GM23338 (cell line): ENCODE measurements around the gene BEND5. TPM values are rescaled to one million over a fixed set of nuclear protein-coding genes. Genes with fewer than 3 reads are reported as not detected.
A peak's percentile ranks its signal among the peaks of the same experiment; 100 is the strongest.

Experiments used
- ATAC-seq: fragments of 200-7000 bp; cut with Tn5 transposase; 3 replicates; pipeline ENCODE4 v1.9.1; 2020
- DNase-seq: peaks from one replicate; pipeline ENCODE4 v3.0.0-alpha.2; 2015; ENCODE audit warnings: low spot score
- H2AFZ ChIP-seq: fragments of 200-600 bp; sonication (generic); 2 replicates; pipeline ENCODE4 v1.8.0; 2016; ENCODE audit warnings: antibody characterized with exemption, mild to moderate bottlenecking, moderate library complexity
- H3F3A ChIP-seq: fragments of 200-600 bp; sonication (generic); replicated peaks from 2 replicates; pipeline ENCODE4 v1.8.0; 2017; ENCODE audit warnings: antibody characterized with exemption, mixed run types, low read depth
- H3K27ac ChIP-seq: fragments of 200-600 bp; sonication (generic); 2 replicates; pipeline ENCODE4 v1.6.1; 2016; ENCODE audit warnings: low read depth
- H3K27me3 ChIP-seq: fragments of 200-600 bp; sonication (generic); 2 replicates; pipeline ENCODE4 v1.8.0; 2016; ENCODE audit warnings: mild to moderate bottlenecking, mixed run types, moderate library complexity; ENCODE audit not compliant: insufficient read depth
- H3K36me3 ChIP-seq: fragments of 200-600 bp; sonication (generic); 2 replicates; pipeline ENCODE4 v1.8.0; 2016; ENCODE audit warnings: mild to moderate bottlenecking; ENCODE audit not compliant: insufficient read depth
- H3K4me1 ChIP-seq: fragments of 200-600 bp; sonication (generic); 2 replicates; pipeline ENCODE4 v1.8.0; 2016; ENCODE audit warnings: mild to moderate bottlenecking, moderate library complexity; ENCODE audit not compliant: insufficient read depth
- H3K4me2 ChIP-seq: fragments of 200-600 bp; sonication (generic); 2 replicates; pipeline ENCODE4 v1.7.1; 2017; ENCODE audit warnings: mixed run types
- H3K4me3 ChIP-seq: fragments of 200-600 bp; sonication (generic); 2 replicates; pipeline ENCODE4 v1.6.1; 2016; ENCODE audit warnings: mixed run types
- H3K79me2 ChIP-seq: fragments of 200-600 bp; sonication (generic); replicated peaks from 2 replicates; pipeline ENCODE4 v1.8.0; 2017; ENCODE audit warnings: mild to moderate bottlenecking; ENCODE audit not compliant: insufficient read depth
- H3K9me2 ChIP-seq: fragments of 200-600 bp; sonication (generic); 2 replicates; pipeline ENCODE4 v1.8.0; 2017; ENCODE audit not compliant: insufficient read depth
- H4K20me1 ChIP-seq: fragments of 200-600 bp; sonication (generic); replicated peaks from 2 replicates; pipeline ENCODE4 v1.8.0; 2017; ENCODE audit warnings: mild to moderate bottlenecking; ENCODE audit not compliant: insufficient read depth
- H3K27ac Mint-ChIP-seq: 2 replicates; pipeline ENCODE4 v1.8.0; 2020; ENCODE audit warnings: inconsistent platforms, mild to moderate bottlenecking, moderate library complexity, mixed read lengths
- H3K27me3 Mint-ChIP-seq: 3 replicates; pipeline ENCODE4 v1.8.0; 2022; ENCODE audit warnings: low read depth, mild to moderate bottlenecking, moderate library complexity, mixed read lengths, inconsistent platforms; ENCODE audit not compliant: insufficient read depth, poor library complexity
- H3K36me3 Mint-ChIP-seq: 3 replicates; pipeline ENCODE4 v1.8.0; 2021; ENCODE audit warnings: low read depth, mild to moderate bottlenecking, inconsistent platforms, moderate library complexity, mixed read lengths
- H3K4me1 Mint-ChIP-seq: 3 replicates; pipeline ENCODE4 v1.8.0; 2020; ENCODE audit warnings: mild to moderate bottlenecking, inconsistent platforms, mixed read lengths
- H3K4me3 Mint-ChIP-seq: 3 replicates; pipeline ENCODE4 v1.8.0; 2021; ENCODE audit warnings: moderate library complexity, mild to moderate bottlenecking, inconsistent platforms, mixed read lengths
- H3K9me3 Mint-ChIP-seq: 3 replicates; pipeline ENCODE4 v1.8.0; 2020; ENCODE audit warnings: moderate library complexity, mild to moderate bottlenecking, inconsistent platforms, mixed read lengths
- polyA plus RNA-seq: library from polyadenylated mRNA; unstranded; fragments of >200 nt; fragmentation: Nextera tagmentation; extraction: Ambion mirVana; gene quantifications from 2 replicates; pipeline ENCODE4 v1.2.1, GENCODE V29; 2016
- total RNA-seq: library from RNA; depleted of rRNA; stranded (reverse); fragments of >200 nt; shearing (Covaris generic); gene quantifications from 2 replicates; pipeline ENCODE4 v1.2.3, GENCODE V29; 2014
- TF ChIP-seq, protein P1 (sequence below): IDR thresholded peaks from one replicate; pipeline ENCODE4 v1.6.1; 2018; ENCODE audit warnings: antibody characterized with exemption; ENCODE audit not compliant: unreplicated experiment
- TF ChIP-seq, protein P2 (sequence below), 2 experiments: fragments of 200-600 bp in 1 of 2; sonication (generic) in 1 of 2; conservative IDR thresholded peaks; 2 replicates each; pipeline versions ENCODE4 v1.5.1 to v1.6.1; 2016 to 2017; ENCODE audit warnings: antibody characterized with exemption in 2 of 2, low read depth in 2 of 2, mild to moderate bottlenecking in 2 of 2, moderate library complexity in 1 of 2

Gene BEND5
- total and polyA plus RNA-seq, 2 experiments from 2014 or later, result 6.8 to 12.3 TPM

DNA sequence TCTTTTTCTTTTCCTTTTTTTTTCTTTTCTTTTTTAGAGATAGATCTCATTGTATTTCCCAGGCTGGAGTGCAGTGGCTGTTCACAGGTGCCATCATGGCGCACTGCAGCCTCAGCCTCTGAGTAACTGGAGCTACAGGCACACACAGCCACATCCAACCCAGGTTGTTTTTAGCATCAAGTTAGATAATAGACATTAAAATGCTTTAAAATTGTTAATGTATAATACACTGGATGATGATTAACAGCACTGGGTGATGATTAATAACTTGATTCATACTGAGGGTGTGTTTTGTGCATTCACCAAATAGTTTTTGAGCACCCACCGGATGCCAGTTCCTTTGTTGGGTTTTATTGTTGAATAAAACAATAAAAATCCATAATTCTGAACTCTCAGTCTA, 75.2 kb downstream of the BEND5 start (continued):
- TF ChIP-seq, protein P1, sequence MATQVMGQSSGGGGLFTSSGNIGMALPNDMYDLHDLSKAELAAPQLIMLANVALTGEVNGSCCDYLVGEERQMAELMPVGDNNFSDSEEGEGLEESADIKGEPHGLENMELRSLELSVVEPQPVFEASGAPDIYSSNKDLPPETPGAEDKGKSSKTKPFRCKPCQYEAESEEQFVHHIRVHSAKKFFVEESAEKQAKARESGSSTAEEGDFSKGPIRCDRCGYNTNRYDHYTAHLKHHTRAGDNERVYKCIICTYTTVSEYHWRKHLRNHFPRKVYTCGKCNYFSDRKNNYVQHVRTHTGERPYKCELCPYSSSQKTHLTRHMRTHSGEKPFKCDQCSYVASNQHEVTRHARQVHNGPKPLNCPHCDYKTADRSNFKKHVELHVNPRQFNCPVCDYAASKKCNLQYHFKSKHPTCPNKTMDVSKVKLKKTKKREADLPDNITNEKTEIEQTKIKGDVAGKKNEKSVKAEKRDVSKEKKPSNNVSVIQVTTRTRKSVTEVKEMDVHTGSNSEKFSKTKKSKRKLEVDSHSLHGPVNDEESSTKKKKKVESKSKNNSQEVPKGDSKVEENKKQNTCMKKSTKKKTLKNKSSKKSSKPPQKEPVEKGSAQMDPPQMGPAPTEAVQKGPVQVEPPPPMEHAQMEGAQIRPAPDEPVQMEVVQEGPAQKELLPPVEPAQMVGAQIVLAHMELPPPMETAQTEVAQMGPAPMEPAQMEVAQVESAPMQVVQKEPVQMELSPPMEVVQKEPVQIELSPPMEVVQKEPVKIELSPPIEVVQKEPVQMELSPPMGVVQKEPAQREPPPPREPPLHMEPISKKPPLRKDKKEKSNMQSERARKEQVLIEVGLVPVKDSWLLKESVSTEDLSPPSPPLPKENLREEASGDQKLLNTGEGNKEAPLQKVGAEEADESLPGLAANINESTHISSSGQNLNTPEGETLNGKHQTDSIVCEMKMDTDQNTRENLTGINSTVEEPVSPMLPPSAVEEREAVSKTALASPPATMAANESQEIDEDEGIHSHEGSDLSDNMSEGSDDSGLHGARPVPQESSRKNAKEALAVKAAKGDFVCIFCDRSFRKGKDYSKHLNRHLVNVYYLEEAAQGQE, result no peak

DNA sequence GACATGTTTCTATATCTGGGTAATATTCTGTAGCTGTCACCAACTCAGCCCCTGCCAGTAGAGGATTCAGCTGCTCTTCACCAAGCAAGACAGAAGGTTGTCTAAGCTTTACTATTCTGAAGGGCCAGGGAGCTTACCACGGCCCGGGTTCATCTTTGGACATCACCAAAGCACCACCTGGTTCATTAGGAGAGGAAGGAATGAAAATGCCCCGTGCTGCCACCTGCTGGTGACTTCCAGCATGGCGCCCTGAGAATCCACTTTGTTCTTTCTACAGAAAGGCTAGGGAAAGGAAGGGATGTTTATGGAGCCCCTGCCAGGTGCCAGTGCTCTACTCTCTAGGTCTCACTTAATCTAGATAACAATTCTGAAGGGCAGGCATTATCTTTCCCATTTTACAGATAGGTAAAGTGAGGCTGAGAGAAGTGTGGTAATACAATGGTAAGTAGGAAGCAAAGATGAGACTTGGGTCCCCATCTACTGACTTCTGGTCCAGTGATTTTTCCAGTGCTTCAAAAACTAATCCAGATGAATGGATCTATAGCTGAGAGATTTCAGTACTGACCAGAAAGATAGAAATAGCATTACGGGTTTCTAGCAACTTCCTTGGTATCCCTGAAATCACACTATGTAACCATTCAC, 79.5 kb downstream of the BEND5 start:
- Histone ChIP-seq H3K9me2 (no peaks in the 10 kb centered on the region), H3K79me2 (no peaks in the 10 kb centered on the region), H3K27me3 (no peaks in the 10 kb centered on the region), H2AFZ (no peak overlapping the region), H3K36me3 (no peaks in the 10 kb centered on the region), H3K4me1 (no peaks in the 10 kb centered on the region), H3K27ac (no peak overlapping the region), H4K20me1 (no peaks in the 10 kb centered on the region), H3F3A (no peaks in the 10 kb centered on the region), H3K4me3 (no peak overlapping the region), H3K4me2 (no peak overlapping the region)
- peaks cover 3% of the 10 kb centered on the region for H3K27me3 Mint-ChIP-seq
- H3K4me1 Mint-ChIP-seq, result peaks cover 2% of the 10 kb centered on the region; the same call in 1 of the 3 replicates
- no peak overlapping the region for H3K4me3 Mint-ChIP-seq
- H3K36me3 Mint-ChIP-seq, result no peaks in the 10 kb centered on the region
- no peaks in the 10 kb centered on the region; the same call in 2 of the 3 replicates for H3K9me3 Mint-ChIP-seq
- DNase-seq (peak; percentile 80), ATAC-seq (peak; percentile 87)
- no peak overlapping the region for H3K27ac Mint-ChIP-seq
- TF ChIP-seq, protein P1, result no peak
- TF ChIP-seq, protein P2, sequence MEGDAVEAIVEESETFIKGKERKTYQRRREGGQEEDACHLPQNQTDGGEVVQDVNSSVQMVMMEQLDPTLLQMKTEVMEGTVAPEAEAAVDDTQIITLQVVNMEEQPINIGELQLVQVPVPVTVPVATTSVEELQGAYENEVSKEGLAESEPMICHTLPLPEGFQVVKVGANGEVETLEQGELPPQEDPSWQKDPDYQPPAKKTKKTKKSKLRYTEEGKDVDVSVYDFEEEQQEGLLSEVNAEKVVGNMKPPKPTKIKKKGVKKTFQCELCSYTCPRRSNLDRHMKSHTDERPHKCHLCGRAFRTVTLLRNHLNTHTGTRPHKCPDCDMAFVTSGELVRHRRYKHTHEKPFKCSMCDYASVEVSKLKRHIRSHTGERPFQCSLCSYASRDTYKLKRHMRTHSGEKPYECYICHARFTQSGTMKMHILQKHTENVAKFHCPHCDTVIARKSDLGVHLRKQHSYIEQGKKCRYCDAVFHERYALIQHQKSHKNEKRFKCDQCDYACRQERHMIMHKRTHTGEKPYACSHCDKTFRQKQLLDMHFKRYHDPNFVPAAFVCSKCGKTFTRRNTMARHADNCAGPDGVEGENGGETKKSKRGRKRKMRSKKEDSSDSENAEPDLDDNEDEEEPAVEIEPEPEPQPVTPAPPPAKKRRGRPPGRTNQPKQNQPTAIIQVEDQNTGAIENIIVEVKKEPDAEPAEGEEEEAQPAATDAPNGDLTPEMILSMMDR (conservative IDR thresholded peaks at IDR 0.05; ENCODE audit: low read depth in 2 of 2), result peak; percentile 86 to 88
